ENCODE measurements around the gene ARHGEF37.
"Not testable (repeated sequence)": the region's sequence is repeated elsewhere in the genome, so short reads cannot be mapped to it uniquely, and the experiment has no call there.

Gene ARHGEF37

GRCh38 chr5:149567226-149567625 lies 14.1 kb upstream of the ARHGEF37 start:
- no peak for DNase-seq

DNA sequence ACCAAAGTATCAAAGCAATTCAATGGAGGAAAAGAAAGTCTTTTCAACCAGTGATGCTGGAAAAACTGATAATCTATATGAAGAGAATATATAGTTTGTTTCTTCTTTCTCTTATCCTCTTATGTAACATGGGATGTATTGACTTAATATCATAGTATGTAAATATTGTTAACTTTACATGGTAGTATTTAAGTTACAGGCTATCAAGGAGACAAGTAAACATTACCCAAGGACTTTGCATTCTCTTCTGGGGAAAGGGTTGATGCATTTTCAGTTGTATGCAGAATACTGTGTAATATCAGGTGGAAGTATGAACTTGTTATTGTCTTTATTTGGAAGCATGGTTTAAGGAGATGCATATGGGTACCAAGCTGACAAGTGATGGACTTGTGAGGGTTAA lies 9.1 kb upstream of the ARHGEF37 start:
- DNase-seq: no peak

DNA sequence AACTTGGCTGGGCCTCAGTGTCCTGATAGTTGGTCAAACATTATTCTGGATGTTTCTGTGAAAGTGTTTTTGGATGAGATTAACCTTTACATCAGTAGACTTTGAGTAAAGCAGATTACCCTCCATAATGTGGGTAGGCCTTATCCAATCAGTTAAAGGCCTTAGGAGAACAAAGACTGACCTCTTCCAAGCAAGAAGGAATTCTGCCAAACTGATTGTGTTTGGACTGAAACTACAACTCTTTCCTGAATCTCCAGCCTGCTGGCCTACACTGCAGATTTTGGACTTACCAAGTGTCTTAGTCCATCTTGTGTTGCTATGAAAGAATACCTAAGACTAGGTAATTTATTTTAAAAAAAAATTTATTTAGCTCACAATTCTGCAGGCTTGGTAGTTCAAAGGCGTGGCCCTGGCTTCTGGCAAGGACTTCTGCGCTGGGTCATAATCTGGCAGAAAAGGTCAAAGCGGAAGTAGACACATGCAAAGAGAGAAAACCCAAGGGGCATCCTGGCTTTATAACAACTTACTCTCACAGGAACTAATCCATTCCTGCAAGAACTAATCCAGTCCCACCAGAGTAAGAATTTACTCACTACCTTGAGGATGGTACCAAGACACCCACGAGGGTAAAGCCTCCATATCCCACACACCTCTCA lies 8.6 kb upstream of the ARHGEF37 start:
- no peak for DNase-seq

DNA sequence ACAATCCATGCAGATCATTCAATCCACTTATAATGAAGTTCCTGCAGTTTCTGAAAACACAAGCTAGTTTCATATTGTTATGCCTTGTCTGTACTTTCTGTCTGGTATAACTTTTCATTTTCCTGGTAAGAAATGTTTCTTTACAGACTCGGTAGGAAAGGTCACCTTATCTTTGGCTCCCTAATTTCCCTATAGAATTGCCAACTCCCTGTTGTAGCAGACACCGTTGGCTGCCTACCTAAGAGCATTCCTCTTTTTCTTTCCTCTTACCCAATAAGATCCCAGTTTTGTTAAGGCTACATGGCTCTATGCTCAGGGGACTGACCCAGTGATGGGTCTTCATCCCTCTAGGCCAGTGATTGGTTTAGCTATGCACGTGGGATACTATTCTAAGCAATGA lies 6.2 kb upstream of the ARHGEF37 start:
- no peak for DNase-seq

- no peak for DNase-seq
Measured at GRCh38 chr5:149576021-149576420, 5.3 kb upstream of the ARHGEF37 start.

GRCh38 chr5:149578896-149579295 lies 2.4 kb upstream of the ARHGEF37 start:
- DNase-seq: no peak

GRCh38 chr5:149580808-149581191 lies 498 bp upstream of the ARHGEF37 start:
- DNase-seq: no peak

DNA sequence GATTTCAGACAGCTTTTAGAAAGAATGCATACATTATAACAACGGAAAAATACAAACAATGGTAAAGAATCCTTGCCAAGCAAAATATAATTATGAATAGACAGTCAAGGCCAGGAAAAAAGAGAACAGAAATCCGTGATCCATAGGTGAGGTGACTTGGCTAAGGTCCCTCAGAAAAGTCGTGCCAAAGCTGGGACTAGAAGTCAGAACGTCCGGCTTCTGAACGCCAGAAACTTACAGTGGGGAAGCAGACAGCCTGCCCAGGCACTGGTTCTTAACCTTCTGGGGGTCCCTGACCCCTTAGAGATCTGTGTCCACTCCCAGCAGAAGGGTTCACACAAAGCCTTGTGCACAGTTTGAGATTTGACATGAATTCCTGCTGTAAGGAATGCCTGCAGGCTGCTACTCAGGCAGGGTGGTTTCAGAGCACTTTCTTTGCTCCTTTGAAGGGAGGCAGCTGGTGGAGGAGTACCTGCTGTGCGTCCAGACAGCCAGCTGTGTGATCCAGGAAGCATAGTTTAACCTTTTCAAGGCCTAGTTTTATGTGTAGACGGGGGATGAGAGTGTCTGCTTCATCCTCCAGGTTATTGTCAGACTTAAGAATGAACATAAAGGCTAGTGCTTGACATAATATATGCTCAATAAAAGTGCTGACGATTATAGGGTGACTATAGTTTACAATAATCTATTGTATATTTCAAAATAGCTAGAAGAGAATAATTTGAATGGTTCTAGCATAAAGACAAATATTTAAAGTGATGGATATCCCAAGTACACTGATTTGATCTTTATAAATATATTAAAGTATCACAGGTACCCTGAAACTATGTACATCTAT lies 852 bp downstream of the ARHGEF37 start:
- no peak for DNase-seq

DNA sequence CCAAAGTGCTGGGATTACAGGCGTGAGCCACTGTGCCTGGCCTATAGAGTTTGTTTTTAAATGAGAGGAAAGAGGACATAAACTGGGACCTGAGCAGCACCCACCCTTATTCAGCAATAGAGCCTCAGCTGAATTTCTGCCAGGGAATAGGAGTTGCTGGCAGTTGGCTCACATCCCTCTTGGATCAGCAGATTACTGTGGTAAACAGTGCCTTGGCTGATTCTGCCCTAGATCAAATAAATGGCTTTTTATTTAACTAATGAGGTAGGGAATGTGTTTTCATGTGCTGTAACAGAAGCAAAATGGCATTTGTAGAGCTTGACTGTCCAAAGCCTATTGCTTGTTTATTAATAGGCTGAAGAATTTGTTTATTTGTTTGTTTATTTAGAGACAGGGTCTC lies 2.1 kb downstream of the ARHGEF37 start:
- DNase-seq: no peak

GRCh38 chr5:149584121-149584520 lies 2.8 kb downstream of the ARHGEF37 start:
- DNase-seq: no peak

- no peak for DNase-seq
Measured at GRCh38 chr5:149585910-149586309, 4.6 kb downstream of the ARHGEF37 start.

GRCh38 chr5:149586708-149587318 lies 5.5 kb downstream of the ARHGEF37 start:
- no peak for DNase-seq

DNA sequence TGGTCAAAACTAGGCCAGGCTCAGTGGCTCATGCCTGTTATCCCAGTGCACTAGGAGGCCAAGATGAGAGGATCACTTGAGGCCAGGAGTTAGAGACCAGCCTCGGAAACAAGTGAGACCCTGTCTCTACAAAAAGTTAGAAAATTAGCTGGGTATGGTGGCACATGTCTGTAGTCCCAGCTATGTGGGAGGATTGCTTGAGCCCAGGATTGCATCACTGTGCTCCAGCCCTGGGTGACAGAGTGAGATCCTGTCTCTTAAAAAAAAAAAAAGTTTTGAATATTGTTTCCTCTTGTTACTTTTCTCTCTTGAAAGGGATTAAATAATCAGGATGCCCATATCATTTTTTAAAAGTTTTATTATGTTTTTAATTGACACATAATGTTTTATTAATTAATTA lies 7.6 kb downstream of the ARHGEF37 start:
- DNase-seq: no peak

DNA sequence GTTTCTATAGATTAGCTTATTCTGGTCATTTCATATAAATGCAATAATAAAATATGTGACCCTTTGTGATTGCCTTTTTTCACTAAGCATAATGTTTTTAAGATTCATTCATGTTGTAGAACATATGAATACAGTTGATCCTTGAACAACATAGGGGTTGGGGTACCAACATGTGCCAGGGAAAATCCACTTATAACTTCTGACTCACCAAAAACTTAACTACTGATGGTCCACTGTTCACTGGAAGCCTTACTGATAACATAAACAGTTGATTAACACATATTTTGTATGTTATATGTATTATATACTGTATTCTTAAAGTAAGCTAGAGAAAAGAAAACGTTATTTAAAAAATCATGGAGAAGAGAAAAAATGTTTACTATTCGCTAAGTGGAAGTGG lies 12.1 kb downstream of the ARHGEF37 start:
- no peak for DNase-seq

- no peak for DNase-seq
Measured at GRCh38 chr5:149594206-149594895, 13.1 kb downstream of the ARHGEF37 start.

DNA sequence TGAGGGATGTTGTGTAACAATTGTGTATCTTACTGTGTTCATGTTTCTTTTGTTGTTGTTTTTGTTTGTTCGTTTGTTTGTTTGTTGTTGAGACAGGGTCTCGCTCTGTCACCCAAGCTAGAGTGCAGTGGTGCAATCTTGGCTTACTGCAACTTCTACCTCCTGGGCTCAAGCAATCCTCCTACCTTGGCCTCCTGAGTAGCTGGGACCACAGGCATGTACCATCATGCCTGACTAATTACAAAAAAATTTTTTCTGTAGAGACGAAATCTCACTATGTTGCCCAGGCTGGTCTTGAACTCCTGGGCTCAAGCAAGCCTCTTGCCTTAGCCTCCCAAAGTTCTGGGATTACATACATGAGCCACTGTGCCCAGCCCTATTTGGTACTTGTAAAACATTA lies 13.8 kb downstream of the ARHGEF37 start:
- DNase-seq: not testable (repeated sequence)

GRCh38 chr5:149596712-149597111 lies 15.4 kb downstream of the ARHGEF37 start:
- no peak for DNase-seq

DNA sequence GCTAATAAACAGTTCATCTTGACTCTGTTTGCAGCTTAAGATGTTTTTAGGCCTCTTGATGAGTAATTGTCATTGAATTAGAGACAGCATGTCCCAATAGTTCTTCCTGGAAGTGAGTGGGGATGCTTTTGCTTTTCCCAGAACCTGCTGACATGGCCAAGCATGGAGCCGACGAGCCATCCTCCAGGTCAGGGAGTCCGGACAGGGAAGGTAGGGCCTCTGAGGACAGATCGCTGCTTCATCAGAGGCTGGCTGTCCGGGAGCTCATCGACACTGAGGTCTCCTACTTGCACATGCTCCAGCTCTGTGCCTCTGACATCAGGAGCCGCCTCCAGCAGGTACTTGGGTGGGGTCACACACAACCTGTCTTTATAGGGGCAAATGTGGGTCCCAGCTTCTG lies 16.3 kb downstream of the ARHGEF37 start:
- DNase-seq: no peak

DNA sequence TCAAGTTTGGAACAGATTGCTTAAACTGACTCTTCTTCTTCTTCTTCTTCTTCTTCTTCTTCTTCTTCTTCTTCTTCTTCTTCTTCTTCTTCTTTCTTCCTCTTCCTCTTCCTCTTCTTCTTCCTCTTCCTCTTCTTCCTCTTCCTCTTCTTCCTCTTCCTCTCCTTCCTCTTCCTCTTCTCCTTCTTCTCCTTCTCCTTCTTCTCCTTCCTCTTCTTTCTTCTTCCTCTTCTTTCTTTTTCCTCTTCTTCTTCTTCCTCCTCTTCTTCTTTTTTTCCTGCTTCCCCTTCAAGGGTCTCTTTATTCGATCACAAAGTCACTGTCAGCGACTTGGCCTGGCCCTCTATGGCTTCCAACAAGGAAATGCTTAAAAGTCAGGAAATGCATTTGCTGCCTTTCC lies 16.9 kb downstream of the ARHGEF37 start:
- DNase-seq: not testable (repeated sequence)

DNA sequence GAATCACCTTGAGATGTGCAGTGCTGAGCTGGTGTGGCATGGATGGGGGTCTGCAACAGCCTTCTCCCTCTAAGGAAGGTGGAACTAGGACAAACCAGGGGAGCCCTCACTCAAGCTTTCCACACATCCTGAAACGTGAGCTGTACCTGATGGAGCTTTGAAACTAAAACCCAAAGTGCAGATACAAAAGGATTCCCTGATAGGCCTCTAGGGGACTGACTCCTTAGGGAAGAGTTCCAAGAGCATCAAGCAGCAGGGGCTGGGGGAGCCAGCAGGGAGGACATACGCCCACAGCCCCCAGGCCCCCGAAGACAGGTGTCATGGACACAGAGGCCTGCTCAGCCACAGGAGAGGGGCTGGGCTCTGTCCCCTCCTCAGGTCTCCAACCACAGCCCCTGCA lies 17.7 kb downstream of the ARHGEF37 start:
- no peak for DNase-seq

DNA sequence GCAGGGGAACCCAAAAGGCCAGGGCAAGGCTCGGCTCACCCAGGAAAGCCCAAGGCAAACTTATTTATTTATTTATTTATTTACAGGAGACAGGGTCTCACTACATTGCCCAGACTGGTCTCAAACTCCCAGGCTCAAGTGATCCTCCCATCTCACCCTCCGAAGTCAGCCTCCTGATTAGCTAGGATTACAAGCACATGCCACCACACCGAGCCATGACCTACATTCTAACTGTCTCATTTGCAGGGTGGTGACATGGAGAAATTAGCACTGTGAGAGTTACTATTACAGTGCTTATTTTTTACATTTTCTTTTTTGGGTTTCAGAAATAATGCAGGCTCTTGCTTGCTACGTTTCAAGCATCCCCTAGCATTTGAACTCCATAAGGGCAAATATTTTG lies 18.1 kb downstream of the ARHGEF37 start:
- DNase-seq: no peak

GRCh38 chr5:149600932-149601331 lies 19.6 kb downstream of the ARHGEF37 start:
- no peak for DNase-seq

DNA sequence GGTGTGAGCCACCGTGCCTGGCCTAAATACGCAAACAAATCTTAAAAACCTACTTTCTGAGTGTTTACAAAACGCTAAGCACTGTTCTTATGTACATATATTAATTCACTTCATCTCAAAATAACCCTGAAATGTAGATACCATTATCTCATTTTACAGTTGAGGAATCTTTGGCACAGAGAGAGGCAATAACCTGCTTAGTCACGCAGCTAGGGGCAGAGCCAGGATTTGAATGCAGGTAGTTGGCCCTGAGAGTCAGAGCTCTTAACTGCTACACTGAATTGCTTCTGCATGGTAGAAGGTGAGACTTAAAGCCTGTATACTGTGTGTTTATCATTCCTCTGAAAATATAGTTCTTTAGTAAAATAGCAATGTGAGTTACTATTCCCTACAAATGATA lies 21.9 kb downstream of the ARHGEF37 start:
- no peak for DNase-seq

- DNase-seq: no peak
Measured at GRCh38 chr5:149603920-149604319, 22.6 kb downstream of the ARHGEF37 start.
